HepG2 (cell line): Measurements from ENCODE around the gene CACNA1I. TPM values are rescaled to one million over a fixed set of nuclear protein-coding genes. Genes with fewer than 3 reads are reported as not detected.

Source experiments
- CCDC6 ChIP-seq: sonication (generic); formaldehyde crosslinking; IDR thresholded peaks from 2 replicates; pipeline ENCODE4 v1.8.1; 2022; ENCODE audit warnings: mild to moderate bottlenecking, missing genetic modification reagents, moderate library complexity
- CSRNP1 ChIP-seq: sonication (generic); formaldehyde crosslinking; IDR thresholded peaks from 2 replicates; pipeline ENCODE4 v1.8.1; 2023; ENCODE audit warnings: mild to moderate bottlenecking, missing genetic modification reagents
- GFI1 ChIP-seq: sonication (generic); formaldehyde crosslinking; IDR thresholded peaks from 2 replicates; pipeline ENCODE4 v1.5.0; 2020; ENCODE audit warnings: missing genetic modification reagents, mild to moderate bottlenecking, borderline replicate concordance
- HHEX ChIP-seq: IDR thresholded peaks from 2 replicates; pipeline ENCODE4 v1.6.1; 2016; ENCODE audit warnings: control low read depth
- NFYC ChIP-seq: IDR thresholded peaks from 2 replicates; pipeline ENCODE4 v1.6.1; 2016; ENCODE audit warnings: missing genetic modification reagents, missing compliant biosample characterization
- PAXIP1 ChIP-seq: sonication (generic); formaldehyde crosslinking; conservative IDR thresholded peaks from 2 replicates; pipeline ENCODE4 v1.4.0; 2020; ENCODE audit warnings: mild to moderate bottlenecking, missing genetic modification reagents, moderate library complexity
- PRDM15 ChIP-seq: sonication (generic); formaldehyde crosslinking; IDR thresholded peaks from 2 replicates; pipeline ENCODE4 v1.4.0; 2020; ENCODE audit warnings: missing genetic modification reagents
- ZKSCAN8 ChIP-seq: IDR thresholded peaks from 2 replicates; pipeline ENCODE4 v1.6.1; 2016; ENCODE audit warnings: borderline replicate concordance, missing genetic modification reagents, missing compliant biosample characterization
- ZNF124 ChIP-seq: sonication (generic); formaldehyde crosslinking; IDR thresholded peaks from 2 replicates; pipeline ENCODE4 v1.4.0; 2020; ENCODE audit warnings: missing genetic modification reagents
- ZNF281 ChIP-seq: sonication (generic); formaldehyde crosslinking; IDR thresholded peaks from 2 replicates; pipeline ENCODE4 v1.4.0; 2020; ENCODE audit warnings: missing genetic modification reagents, borderline replicate concordance
- ZNF460 ChIP-seq: sonication (generic); formaldehyde crosslinking; IDR thresholded peaks from 2 replicates; pipeline ENCODE4 v1.5.1; 2020; ENCODE audit warnings: missing genetic modification reagents, mild to moderate bottlenecking, borderline replicate concordance
- ZNF589 ChIP-seq: sonication (generic); formaldehyde crosslinking; conservative IDR thresholded peaks from 2 replicates; pipeline ENCODE4 v1.8.0; 2022; ENCODE audit warnings: mild to moderate bottlenecking, moderate library complexity, missing genetic modification reagents
- ZNF639 ChIP-seq: conservative IDR thresholded peaks from 2 replicates; pipeline ENCODE4 v1.6.1; 2018; ENCODE audit warnings: missing genetic modification reagents
- ZNF788 ChIP-seq: sonication (generic); formaldehyde crosslinking; IDR thresholded peaks from 2 replicates; pipeline ENCODE4 v1.5.0; 2020; ENCODE audit warnings: mild to moderate bottlenecking, missing genetic modification reagents, borderline replicate concordance
- polyA plus RNA-seq, 8 experiments: library from polyadenylated mRNA; depleted of rRNA in 3 of 8; stranded (reverse) in 7 of 8; unstranded in 1 of 8; fragments of >200 nt; fragmentation: Illumina TruSeq in 4 of 8; extraction: Trizol in 4 of 8; gene quantifications; 2 replicates each; pipeline versions ENCODE4 v1.2.1 to v1.2.3, GENCODE V29; 2011 to 2016; ENCODE audit warnings: low read depth in 4 of 8, missing spikeins in 1 of 8, mixed read lengths in 1 of 8; ENCODE audit not compliant: insufficient read depth in 1 of 8
- total RNA-seq, 5 experiments: library from RNA; depleted of rRNA; stranded (reverse); fragments of >200 nt; fragmentation: Illumina TruSeq; extraction: Trizol; gene quantifications; 2 replicates each; pipeline ENCODE4 v1.2.3, GENCODE V29; 2016; ENCODE audit warnings: low read depth in 1 of 5

CACNA1I gene
- total and polyA plus RNA-seq, 2 of the 13 experiments (the other 11 are each of a cell fraction or from before 2014, with no cell fraction given) = not detected

- TF ChIP-seq PRDM15 (CRISPR knock-in tag) (peak; percentile 100), ZKSCAN8 (CRISPR knock-in tag) (peak; percentile 91), HHEX (CRISPR knock-in tag) (no peak), ZNF589 (CRISPR knock-in tag) (peak; percentile 93), GFI1 (CRISPR knock-in tag) (no peak), PAXIP1 (peak; percentile 42; the same call in 1 of the 2 replicates), ZNF281 (CRISPR knock-in tag) (peak; percentile 43; the same call in 1 of the 2 replicates), ZNF788 (CRISPR knock-in tag) (peak; percentile 90; the same call in 1 of the 2 replicates), CCDC6 (CRISPR knock-in tag) (peak; percentile 32; the same call in 1 of the 2 replicates), CSRNP1 (CRISPR knock-in tag) (no peak), ZNF639 (CRISPR knock-in tag) (0 out of 2 replicates have a peak, but pooled peaks have one; percentile 71), ZNF124 (CRISPR knock-in tag) (peak; percentile 86), NFYC (CRISPR knock-in tag) (peak; percentile 50; the same call in 1 of the 2 replicates), ZNF460 (no peak; the same call in 1 of the 2 replicates)
Measured at GRCh38 chr22:39528681-39529486, 41.7 kb upstream of the CACNA1I start (continued).
